VCaP (cell line): ENCODE results near the gene UBALD2.

Experiments used
- H3K27ac ChIP-seq: fragments of 450-650 bp; 2 replicates; pipeline ENCODE4 v1.5.1; 2017
- TF ChIP-seq, protein P1 (sequence below): fragments of 450-650 bp; conservative IDR thresholded peaks from 2 replicates; pipeline ENCODE4 v1.5.1; 2017; ENCODE audit warnings: mild to moderate bottlenecking, moderate library complexity

UBALD2 gene

DNA sequence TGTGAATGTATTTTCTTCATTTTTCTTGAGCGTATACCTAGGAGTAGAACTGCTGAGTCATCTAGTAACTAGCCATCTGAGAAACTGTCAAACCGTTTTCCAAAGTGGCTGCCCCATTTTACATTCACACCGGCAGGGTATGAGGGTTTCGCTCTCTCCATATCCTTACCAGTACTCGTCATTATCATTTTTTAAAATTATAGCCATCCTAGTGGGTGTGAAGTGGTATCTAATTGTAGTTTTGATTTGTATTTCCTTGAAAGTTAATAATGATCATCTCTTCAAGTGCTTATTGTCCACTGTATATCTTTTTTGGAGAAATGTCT, 30.8 kb upstream of the UBALD2 start:
- TF ChIP-seq, protein P1, sequence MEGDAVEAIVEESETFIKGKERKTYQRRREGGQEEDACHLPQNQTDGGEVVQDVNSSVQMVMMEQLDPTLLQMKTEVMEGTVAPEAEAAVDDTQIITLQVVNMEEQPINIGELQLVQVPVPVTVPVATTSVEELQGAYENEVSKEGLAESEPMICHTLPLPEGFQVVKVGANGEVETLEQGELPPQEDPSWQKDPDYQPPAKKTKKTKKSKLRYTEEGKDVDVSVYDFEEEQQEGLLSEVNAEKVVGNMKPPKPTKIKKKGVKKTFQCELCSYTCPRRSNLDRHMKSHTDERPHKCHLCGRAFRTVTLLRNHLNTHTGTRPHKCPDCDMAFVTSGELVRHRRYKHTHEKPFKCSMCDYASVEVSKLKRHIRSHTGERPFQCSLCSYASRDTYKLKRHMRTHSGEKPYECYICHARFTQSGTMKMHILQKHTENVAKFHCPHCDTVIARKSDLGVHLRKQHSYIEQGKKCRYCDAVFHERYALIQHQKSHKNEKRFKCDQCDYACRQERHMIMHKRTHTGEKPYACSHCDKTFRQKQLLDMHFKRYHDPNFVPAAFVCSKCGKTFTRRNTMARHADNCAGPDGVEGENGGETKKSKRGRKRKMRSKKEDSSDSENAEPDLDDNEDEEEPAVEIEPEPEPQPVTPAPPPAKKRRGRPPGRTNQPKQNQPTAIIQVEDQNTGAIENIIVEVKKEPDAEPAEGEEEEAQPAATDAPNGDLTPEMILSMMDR: no peak
- no peak overlapping the region for H3K27ac ChIP-seq

DNA sequence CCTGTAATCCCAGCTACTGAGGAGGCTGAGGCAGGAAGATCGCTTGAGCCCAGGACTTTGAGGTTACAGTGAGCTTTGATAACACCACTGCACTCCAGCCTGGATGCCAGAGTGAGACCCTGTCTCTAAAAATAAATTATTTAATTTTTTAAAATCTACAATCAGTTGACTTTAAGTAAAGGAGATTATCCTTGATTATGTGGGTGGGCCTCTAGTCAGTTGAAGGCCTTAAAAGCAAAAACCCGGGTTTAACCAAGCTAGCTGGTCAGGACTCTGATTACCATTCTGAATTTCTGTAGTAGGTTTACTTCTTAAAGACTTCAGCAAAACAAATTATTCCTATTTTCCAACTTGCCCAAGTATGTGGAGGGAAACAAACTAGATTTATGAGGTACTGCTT, 29.3 kb upstream of the UBALD2 start:
- TF ChIP-seq, protein P1: no peak
- H3K27ac ChIP-seq: no peak overlapping the region

DNA sequence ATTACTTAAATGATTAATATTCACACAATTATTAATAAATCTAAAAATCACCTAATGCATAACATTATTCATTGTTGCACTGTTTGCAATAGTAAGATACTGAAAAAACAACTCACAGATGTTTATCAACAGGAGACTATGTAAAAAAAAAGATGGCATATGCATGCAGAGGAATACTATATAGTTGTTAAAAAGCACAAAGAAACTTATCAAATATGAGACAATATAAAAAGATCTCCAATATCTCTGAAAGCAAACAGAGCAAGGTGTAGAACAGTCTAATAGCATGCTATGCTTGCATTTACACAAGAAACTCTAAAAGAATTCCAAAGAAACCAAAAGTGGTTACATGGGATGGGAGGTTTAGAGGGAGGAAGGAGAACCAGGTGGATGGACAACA, 28.5 kb upstream of the UBALD2 start:
- no peak overlapping the region for H3K27ac ChIP-seq
- TF ChIP-seq, protein P1: no peak

DNA sequence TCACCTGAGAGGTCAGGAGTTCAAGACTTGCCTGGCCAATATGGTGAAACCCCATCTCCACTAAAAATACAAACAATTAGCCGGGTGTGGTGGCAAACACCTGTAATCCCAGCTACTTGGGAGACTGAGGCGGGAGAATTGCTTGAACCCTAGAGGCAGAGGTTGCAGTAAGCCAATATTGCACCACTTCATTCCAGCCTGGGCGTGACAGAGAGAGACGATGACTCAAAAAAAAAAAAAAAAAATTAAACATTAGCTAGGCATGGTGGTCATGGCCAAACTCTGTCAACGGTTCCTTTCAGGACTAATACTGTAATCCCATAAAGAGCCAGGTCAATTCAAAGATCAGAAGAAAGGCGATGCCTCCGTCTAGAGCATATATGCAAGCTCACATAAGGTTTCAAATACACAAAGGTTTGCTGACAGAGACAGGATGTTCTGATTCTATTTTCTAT, 27.3 kb upstream of the UBALD2 start:
- no peak overlapping the region for H3K27ac ChIP-seq
- TF ChIP-seq, protein P1: no peak

DNA sequence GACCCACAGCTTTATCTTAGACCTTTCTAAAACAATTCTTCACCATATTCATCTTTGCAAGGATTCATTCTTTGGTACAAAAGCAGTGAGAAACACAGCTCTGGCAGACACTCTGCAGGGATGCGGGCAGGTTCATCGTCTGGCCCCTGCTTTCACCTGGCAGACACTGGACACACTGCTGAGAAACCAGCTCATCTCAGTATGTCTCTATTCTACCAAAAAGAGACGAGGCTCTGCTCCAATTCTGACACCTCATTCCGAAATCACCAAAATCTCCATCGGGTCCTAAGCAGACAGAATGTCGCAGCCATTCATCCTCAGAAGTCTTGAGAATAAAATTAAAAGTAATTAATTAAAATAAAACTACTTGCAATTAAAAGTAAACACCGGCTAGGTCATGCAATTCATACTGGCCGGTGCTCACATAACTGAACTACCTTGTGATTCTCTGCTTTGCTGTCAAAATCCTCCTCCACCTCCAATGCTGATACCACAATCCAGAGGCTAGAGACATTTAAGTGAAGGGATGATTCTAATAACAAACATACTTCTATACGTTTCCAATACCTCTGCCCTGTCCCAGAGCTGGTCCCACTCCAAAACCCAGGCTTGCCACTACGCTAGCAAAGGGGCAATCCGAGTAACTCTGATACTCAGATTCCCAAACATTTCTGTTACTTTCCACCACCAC, 26.2 kb upstream of the UBALD2 start:
- TF ChIP-seq, protein P1: no peak
- H3K27ac ChIP-seq: peak overlapping the region; percentile 79

DNA sequence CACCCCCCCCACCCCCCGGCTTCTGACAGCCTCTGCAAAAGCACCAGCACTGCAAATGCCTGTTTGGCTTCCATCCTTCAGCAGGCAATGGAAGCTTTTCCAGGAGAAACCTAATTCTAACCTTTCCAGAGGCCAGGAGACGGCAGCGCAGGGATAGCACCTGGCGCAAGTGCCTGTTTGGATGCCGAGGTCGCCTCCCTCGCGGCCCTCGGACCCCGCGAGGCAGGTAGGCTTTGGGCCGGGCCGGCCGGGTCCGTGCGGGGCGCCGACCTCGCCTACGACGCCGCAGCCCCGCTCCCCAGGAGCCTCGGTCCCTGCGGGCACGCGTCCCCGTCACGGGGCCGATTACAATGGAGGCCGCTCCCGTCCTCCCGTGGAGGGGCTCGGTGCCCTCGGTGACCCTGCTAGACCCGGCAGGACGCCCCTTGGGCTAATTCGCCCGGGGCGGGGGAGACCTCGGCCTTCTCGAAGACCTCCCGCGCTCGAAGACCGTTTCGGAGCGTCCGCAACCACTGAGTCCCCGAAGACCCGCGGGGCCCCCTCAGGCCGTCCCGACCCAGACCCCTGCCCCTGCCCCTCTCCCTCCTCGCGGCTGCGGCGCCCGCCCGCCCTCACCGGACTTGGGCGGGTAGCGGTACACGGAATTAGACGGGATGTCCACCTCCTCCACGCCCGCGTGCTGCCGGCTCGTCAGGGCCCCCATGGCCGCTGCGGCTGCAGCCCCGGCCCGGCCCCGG, 25.4 kb upstream of the UBALD2 start:
- TF ChIP-seq, protein P1: no peak
- peak overlapping the region; percentile 79 for H3K27ac ChIP-seq

DNA sequence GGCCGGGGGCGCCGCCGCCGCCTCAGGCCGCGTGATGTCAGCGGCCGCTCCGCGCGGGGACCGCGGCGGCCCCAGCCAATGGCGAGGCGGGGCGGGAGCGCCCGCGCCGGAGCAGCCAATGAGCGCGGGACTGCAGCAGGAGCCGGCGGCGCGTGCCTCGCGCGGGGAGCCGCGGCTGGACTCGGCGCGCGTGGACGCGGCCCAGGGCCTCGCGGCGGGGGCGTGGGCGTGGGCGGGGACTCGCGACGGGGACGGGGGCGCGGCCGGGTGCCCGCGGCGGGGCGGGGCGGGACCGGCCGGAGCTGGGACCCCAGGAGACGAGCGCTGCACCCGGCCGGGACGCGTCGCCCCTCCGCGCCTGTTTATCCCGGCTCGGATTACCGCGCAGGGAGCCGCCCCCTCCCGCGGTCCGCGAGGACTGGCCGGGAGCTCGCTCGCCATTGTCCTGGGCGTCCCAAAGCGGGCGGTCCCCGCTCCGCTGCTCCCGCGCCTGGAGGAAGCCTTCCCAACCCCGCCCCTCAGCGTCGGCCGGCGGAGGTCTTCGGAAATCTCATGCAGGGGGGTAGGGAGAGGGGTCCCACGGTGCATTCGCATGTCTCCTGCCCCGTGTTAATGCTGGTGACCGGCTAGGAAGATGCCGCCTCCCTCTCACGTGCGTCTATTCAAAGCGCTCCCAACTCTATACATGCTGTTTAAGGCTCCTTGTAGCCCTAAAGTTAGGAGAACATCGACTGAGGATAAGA, 24.5 kb upstream of the UBALD2 start, which contains the start of gene RNF157:
Gene RNF157 (minus strand): TSS at position 33 of the 743 bp plus-strand sequence. CDS start 253 bp downstream, outside the sequence.
- TF ChIP-seq, protein P1: no peak
- H3K27ac ChIP-seq: peak within 1 kb of the TSS; percentile 79
